ENCODE results near the gene SORCS2.
A peak's percentile ranks its signal among the peaks of the same experiment; 100 is the strongest.

SORCS2 gene

GRCh38 chr4:7762376-7763030 lies 570.2 kb downstream of the SORCS2 start:
- DNase-seq: no peak

- no peak for DNase-seq
These were observed 570.8 kb downstream of the SORCS2 start for GRCh38 chr4:7763106-7763505.

- DNase-seq: peak; percentile 69
These were observed 571.5 kb downstream of the SORCS2 start for GRCh38 chr4:7763788-7764187.

- no peak for DNase-seq
These were observed 572.1 kb downstream of the SORCS2 start for GRCh38 chr4:7764466-7764865.

GRCh38 chr4:7765666-7766065 lies 573.3 kb downstream of the SORCS2 start:
- no peak for DNase-seq

- no peak for DNase-seq
These were observed 573.7 kb downstream of the SORCS2 start for GRCh38 chr4:7766086-7766485.

GRCh38 chr4:7766661-7767345 lies 574.5 kb downstream of the SORCS2 start:
- no peak for DNase-seq

GRCh38 chr4:7767526-7767925 lies 575.2 kb downstream of the SORCS2 start:
- DNase-seq: no peak

- no peak for DNase-seq
These were observed 575.6 kb downstream of the SORCS2 start for GRCh38 chr4:7767966-7768365.

- DNase-seq: no peak
These were observed 576.4 kb downstream of the SORCS2 start for GRCh38 chr4:7768736-7769135.

GRCh38 chr4:7769396-7770223 lies 577.3 kb downstream of the SORCS2 start:
- DNase-seq: no peak

- no peak for DNase-seq
These were observed 578.1 kb downstream of the SORCS2 start for GRCh38 chr4:7770224-7771050.

GRCh38 chr4:7771056-7771455 lies 578.7 kb downstream of the SORCS2 start:
- no peak for DNase-seq

GRCh38 chr4:7771541-7772507 lies 579.5 kb downstream of the SORCS2 start:
- DNase-seq: no peak

GRCh38 chr4:7772711-7773385 lies 580.5 kb downstream of the SORCS2 start:
- DNase-seq: no peak

GRCh38 chr4:7773401-7774180 lies 581.3 kb downstream of the SORCS2 start:
- DNase-seq: no peak

- DNase-seq: no peak
These were observed 582.3 kb downstream of the SORCS2 start for GRCh38 chr4:7774301-7775294.

GRCh38 chr4:7775396-7775795 lies 583.1 kb downstream of the SORCS2 start:
- DNase-seq: no peak

All from fibroblast of skin of right quadriceps (primary cell).